Measurements from ENCODE around the gene KXD1. TPM values are rescaled to one million over a fixed set of nuclear protein-coding genes. Genes with fewer than 3 reads are reported as not detected.

The KXD1 gene
- total RNA-seq, 1 experiment from 2014 or later: 138 TPM

DNA sequence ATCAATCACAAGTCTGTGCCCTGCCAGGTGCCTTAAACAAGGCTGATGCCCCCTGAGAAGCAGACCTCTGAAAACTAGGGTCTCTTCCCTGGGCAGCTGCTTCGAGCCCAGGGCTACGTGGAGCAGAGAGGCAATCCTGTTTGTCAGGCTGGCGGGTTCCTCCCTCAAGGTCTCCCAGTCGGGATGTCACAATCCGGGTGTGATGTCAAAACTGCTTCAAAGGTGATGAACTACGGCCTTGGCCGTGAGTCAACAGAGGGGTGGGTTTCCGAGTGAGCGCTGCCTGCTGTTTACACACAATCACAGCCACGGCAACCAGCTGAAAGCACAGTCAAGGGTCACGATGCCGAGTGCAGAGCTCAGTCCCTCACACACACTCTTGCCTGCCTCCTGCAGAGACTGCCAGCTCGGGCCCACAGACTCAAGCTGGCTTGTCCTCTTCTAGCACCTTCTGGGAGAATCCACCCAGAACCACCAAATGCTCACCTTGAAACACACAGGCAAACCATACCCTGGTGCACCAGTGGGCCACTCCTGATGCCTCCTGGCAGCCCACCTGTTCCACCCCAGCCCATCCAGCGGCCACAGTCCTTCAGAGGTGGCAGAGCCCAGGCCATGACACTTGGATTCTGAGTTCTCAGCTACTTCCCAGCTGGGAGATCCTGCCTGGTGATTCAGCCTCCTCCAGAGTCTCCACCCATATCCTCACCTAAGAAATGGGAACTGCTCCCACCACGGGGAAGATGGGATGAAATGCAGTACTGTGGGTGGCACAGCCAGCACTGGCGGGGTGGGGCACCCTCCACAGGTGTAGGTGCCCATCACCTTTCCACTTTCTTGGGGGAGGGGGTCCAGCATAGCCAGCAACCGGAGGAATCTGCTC is 42.6 kb upstream of the KXD1 start:
- H3K4me3 Mint-ChIP-seq: no peak overlapping the region

More for the DNA sequence above, 42.6 kb upstream of the KXD1 start:
- Histone ChIP-seq H3K27me3 (ENCODE audit: insufficient read depth, low read length) (no peaks in the 10 kb centered on the region), H3K4me2 (ENCODE audit: insufficient read depth, insufficient read length, low read length) (no peak overlapping the region), H3K18ac (ENCODE audit: insufficient read length, low read depth, low read length) (no peak overlapping the region), H3T11ph (ENCODE audit: low read length) (no peak overlapping the region), H3K4ac (ENCODE audit: low read depth, low read length) (no peak overlapping the region), H2BK20ac (ENCODE audit: low read depth, low read length, poor library complexity, severe bottlenecking) (no peak overlapping the region), H3K14ac (ENCODE audit: insufficient read depth, low read length) (0 out of 2 replicates have a peak overlapping the region, but pooled peaks have one; percentile 9), H2BK120ac (ENCODE audit: low read depth, low read length, poor library complexity, severe bottlenecking) (no peak overlapping the region), H2AK5ac (ENCODE audit: insufficient read length, low read length) (no peak overlapping the region), H3K9ac (ENCODE audit: extremely low read depth, insufficient read length, low read length) (no peak overlapping the region), H4K5ac (ENCODE audit: insufficient read length, low read depth, low read length) (no peak overlapping the region), H2BK5ac (ENCODE audit: insufficient read length, low read length) (no peak overlapping the region), H3K4me1 (ENCODE audit: insufficient read depth, low read length) (peaks cover 2% of the 10 kb centered on the region; the same call in 1 of the 2 replicates), H4K91ac (ENCODE audit: insufficient read length, low read depth, low read length) (no peak overlapping the region), H3K9me3 (ENCODE audit: control insufficient read depth, low read depth, low read length) (no peaks in the 10 kb centered on the region), H4K8ac (replicated peaks; ENCODE audit: insufficient read length, low read depth, low read length) (no peak overlapping the region), H3K79me2 (ENCODE audit: insufficient read depth, low read length) (peaks cover 15% of the 10 kb centered on the region), H2BK12ac (ENCODE audit: insufficient read length, low read depth, low read length) (no peak overlapping the region), H3K27ac (ENCODE audit: insufficient read length, low read depth, low read length) (no peak overlapping the region), H3K23me2 (ENCODE audit: insufficient read length, low read depth, low read length, poor library complexity, severe bottlenecking) (no peaks in the 10 kb centered on the region), H2BK15ac (ENCODE audit: low read depth, low read length) (no peak overlapping the region), H2AFZ (ENCODE audit: low read length) (no peak overlapping the region), H3K23ac (ENCODE audit: insufficient read length, low read depth, low read length) (no peak overlapping the region), H3K79me1 (ENCODE audit: insufficient read depth, low read depth, low read length, poor library complexity, severe bottlenecking) (peaks cover 6% of the 10 kb centered on the region), H3K56ac (ENCODE audit: insufficient read length, low read depth, low read length) (no peak overlapping the region), H4K20me1 (ENCODE audit: control insufficient read depth, insufficient read depth, insufficient read length) (no peaks in the 10 kb centered on the region)
- no peak for DNase-seq
- TF ChIP-seq, protein P1, sequence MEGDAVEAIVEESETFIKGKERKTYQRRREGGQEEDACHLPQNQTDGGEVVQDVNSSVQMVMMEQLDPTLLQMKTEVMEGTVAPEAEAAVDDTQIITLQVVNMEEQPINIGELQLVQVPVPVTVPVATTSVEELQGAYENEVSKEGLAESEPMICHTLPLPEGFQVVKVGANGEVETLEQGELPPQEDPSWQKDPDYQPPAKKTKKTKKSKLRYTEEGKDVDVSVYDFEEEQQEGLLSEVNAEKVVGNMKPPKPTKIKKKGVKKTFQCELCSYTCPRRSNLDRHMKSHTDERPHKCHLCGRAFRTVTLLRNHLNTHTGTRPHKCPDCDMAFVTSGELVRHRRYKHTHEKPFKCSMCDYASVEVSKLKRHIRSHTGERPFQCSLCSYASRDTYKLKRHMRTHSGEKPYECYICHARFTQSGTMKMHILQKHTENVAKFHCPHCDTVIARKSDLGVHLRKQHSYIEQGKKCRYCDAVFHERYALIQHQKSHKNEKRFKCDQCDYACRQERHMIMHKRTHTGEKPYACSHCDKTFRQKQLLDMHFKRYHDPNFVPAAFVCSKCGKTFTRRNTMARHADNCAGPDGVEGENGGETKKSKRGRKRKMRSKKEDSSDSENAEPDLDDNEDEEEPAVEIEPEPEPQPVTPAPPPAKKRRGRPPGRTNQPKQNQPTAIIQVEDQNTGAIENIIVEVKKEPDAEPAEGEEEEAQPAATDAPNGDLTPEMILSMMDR (conservative IDR thresholded peaks at IDR 0.05): no peak
- Mint-ChIP-seq H3K9me3 (no peaks in the 10 kb centered on the region), H3K4me1 (peaks cover 19 to 21% of the 10 kb centered on the region in 2 experiments), H3K27me3 (ENCODE audit: low read depth) (no peaks in the 10 kb centered on the region), H3K36me3 (ENCODE audit: insufficient read depth in 1 of 3, low read depth in 3 of 3) (no peaks in the 10 kb centered on the region), H3K27ac (peak overlapping the region in 2 of 3 experiments; percentile 75 to 94; a peak in 3 of 7 replicates)
- no CpG with 5 or more reads among the region's 17 CpGs for WGBS (ENCODE audit: extremely low coverage, insufficient read length, low lambda C conversion rate)
